Stimulated activated CD4-positive, alpha-beta T cell treated with anti-CD3 and anti-CD28 coated beads, TNF-alpha, amount 100 ng/mL, for 1 hour (primary cell): ENCODE results near the gene UGT2B10.

Experiments
- DNase-seq, 3 donors: peaks; one replicate each; pipeline ENCODE4 v3.0.0-alpha.2; 2020; ENCODE audit warnings: low read depth in 3 of 3, low spot score in 1 of 3

UGT2B10 gene

GRCh38 chr4:68869274-68869773 lies 53.5 kb downstream of the UGT2B10 start:
- no peak for DNase-seq

GRCh38 chr4:68871809-68872642 lies 56.2 kb downstream of the UGT2B10 start:
- DNase-seq: no peak

DNA sequence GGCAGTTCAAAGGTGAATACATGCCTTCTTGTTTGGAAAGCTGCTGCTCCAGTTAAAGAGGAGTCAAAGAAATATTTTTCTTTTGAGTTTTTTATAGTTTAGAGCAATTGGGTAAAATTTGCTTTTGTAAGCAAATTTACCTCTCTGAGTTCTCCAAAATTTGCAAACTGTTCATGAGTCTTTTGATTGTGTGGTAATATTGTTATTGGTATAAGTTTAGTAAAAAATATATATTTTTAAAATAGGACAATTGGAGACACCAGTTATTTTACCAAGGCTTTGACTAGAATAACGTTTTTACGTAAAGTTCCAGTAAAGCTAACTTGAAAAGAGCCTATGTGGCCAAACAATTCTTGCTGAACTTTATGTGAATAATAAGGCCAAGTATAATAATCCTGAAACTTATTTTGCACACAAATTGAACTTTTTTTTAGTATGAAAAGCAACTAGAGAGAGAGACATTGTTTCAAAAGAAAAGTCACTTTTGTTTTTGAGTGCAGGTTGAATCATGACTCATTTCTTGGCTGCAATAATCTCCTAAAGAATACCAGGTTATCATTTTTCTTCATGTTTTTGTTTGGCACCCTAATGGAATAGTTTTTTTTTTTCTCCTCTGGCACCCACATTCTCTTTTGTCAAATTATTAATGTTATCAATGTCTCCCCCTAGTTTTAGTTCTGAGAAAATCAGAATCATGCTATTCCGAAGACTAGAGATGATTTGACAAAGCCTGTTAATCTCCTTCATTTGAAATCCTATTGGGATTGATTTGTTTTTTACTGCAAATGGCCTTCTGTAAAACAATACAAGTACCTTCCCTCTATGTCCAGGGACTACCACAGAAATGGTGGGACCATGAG lies 57.1 kb downstream of the UGT2B10 start:
- DNase-seq: no peak

- DNase-seq: no peak
Measured at GRCh38 chr4:68874507-68874906, 58.7 kb downstream of the UGT2B10 start.

GRCh38 chr4:68877555-68877954 lies 61.8 kb downstream of the UGT2B10 start:
- no peak for DNase-seq

DNA sequence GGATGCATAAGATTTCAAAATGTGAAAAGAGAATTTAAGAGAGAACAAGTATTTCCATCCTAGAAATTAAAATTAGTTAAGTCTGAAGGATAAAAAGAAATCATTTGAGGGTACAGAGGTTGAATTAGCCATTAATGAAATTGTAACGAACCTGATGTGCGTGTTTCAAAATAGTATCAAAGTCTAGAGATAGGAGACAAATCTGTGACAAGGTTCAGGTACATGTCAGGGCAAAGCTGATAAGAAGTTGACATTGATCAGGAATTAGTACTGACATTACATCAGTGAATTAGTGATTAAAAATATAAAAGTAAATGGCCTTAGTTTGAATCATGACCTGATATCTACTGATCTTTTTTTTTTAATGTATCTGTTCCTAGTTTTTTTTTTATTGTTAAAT lies 62.3 kb downstream of the UGT2B10 start:
- DNase-seq: no peak
